SIG-M5 treated with dmso at 0.1 percent for 504 hours (cell line): Measurements from ENCODE around the gene POU6F1.
"Not testable (repeated sequence)": the region's sequence is repeated elsewhere in the genome, so short reads cannot be mapped to it uniquely, and the experiment has no call there.

Source experiments
- DNase-seq: peaks from one replicate; lab custom pipeline; 2025; ENCODE audit not compliant: unreplicated experiment; lab: John Stamatoyannopoulos, UW

Gene POU6F1

DNA sequence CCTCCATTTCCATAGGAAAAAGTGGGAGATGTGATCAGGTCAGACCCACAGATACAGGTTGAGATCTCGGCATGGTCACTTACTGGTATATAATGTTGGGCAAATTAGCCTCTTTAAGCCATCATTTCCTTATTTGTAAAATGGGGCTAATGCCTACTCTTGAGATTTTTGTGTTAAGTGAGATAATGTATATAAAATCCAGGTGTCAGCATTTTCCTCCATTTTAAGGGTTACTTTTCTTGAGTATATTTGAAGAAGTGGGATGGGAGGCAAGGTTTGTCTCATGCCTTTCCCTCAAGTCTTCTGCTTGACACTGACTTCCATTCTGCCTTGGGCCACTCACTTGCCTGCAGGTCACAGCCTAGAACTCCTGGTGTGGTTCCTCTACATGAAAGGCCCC lies 10.1 kb upstream of the POU6F1 start:
- no peak for DNase-seq

DNA sequence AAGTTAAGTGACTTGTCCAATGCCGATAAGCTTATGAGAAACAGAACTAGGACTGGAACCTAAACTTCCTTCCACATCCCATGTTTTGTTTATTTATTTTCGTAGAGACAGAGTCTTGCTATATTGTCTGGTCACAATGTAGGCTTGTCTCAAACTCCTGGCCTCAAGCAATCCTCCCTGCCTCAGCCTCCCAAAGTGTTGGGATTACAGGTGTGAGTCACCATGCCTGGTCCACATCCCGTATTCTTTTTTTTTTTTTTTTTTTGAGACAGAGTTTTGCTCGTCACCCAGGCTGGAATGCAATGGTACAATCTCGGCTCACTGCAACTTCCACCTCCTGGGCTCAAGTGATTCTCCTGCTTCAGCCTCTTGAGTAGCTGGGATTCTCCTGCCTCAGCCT lies 9.2 kb upstream of the POU6F1 start:
- DNase-seq: not testable (repeated sequence)

DNA sequence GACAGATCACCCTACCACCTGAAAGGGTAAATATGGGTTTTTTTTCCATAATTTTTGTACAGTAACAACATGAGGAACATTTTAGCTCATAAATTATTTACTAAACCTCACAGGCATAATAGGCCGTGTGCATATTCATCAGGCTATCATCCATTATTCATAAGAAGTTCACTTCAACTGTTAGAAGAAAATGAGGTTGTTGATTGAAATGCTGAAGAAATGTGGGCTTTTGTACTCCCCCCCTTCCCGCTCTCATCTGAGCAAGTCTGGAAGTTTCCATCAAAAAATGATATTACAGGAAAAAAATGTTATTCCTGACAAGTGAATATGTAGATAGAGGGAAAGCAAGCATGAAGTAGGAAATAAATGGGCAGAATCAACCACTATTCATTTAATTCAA lies 7.9 kb upstream of the POU6F1 start:
- DNase-seq: no peak

DNA sequence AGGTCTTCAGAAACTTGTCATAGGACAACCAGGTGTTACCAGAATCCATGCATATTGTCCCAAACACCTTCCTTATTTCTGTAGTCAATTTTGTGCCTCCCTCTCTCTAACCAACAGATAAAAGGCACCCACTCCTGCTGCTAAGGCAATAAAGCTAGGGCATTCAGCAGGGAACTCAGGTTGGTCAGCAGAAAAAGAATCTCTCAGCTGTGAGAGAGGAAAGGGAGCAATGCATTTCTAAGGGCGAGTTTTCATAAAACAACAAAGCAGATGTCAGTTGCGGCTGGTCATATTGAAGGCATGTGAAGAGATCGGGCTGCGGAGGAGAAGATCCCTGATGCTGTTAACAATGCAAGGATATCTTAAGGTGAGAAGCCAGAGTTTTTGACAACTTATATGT lies 7.4 kb upstream of the POU6F1 start:
- no peak for DNase-seq

DNA sequence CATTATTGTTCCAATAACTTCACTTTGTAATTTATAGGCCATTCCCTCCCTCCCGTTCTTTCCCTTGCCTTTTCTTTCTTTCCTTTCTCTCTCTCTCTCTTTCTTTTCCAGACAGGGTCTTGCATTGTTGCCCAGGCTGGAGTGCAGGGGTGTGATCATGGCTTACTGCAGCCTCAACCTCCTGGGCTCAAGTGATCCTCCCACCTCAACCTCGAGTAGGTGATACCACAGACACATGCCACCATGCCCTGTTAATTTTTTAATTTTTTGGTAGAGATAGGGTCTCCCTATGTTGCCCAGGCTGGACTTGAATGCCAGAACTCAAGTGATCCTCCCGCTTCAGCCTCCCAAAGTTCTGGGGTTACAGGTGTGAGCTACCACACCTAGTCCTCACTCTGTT lies 6.8 kb upstream of the POU6F1 start:
- no peak for DNase-seq

DNA sequence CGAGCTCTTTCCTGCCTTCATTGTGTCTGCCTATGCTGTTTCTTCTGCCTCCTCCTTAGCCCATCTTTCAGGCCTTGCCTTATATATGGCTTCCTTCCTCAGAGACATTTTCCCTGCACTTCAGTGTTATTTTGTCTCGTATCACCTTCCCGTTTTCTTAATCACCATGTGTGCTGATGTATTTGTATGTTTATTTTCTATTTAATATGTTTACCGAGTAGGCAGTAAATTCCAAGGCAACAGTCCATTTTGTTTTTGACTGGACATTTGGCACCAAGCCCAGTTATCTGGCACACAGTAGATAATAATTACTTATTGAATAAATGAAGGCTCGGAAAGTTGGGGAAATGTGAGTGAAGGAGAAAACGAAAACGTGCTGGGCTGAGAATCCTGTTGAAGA lies 4.6 kb upstream of the POU6F1 start:
- no peak for DNase-seq

DNA sequence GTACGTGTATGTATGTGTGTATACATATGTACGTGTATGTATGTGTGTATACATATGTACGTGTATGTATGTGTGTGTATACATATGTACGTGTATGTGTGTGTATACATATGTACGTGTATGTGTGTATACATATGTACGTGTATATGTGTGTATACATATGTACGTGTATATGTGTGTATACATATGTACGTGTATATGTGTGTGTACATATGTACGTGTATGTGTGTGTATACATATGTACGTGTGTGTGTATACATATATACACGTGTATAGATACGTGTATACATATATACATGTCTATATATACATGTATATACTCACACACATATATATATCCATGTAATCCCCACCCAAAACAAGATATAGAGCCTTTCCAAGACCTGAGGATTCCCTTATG lies 2.0 kb upstream of the POU6F1 start:
- not testable (repeated sequence) for DNase-seq

DNA sequence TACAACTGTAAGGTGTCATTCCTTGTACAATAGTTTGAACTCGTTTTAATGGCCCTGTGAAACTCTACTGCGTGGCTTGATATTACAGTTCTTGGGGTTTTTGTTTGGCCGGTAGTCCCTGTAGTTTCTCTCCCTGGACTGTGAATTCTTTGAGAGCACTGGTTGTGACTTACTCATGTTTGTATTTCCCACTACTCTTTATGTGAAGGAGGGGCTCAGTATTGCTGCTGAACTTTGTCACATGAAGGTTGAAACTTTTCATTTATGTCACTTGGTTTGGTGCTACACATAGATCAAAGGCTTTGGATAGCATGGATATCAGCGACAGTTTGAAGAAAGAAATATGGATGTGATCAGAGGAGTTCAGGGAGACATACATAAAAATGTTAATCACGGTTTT lies 1.5 kb upstream of the POU6F1 start:
- DNase-seq: no peak

DNA sequence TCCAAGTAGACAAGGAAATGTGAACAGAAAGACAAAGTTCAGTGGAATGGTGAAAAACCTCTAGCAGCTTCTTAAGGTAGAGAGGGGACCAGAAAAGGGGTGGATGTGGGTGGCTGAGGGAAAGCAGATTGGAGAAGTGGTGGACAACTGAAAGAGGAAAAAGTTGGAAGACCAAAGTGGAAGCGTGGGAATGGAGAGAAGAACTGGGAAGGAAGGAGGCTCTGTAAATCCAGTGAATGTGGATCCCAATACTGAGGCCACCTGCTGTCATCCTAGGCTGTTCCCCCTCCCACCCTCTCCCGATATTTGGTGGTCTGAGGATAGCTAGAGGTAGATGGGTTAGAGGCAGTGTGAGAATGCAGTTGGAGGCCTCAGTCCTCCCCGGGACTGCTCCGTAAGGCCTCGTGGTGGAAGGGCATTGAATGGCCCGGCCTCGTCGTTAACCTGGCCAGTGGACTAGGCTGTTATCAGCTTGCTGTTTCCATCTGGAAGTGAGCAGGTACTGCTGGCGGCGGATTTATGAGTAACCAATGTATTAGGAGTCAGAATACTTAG lies 822 bp upstream of the POU6F1 start:
- DNase-seq: no peak

DNA sequence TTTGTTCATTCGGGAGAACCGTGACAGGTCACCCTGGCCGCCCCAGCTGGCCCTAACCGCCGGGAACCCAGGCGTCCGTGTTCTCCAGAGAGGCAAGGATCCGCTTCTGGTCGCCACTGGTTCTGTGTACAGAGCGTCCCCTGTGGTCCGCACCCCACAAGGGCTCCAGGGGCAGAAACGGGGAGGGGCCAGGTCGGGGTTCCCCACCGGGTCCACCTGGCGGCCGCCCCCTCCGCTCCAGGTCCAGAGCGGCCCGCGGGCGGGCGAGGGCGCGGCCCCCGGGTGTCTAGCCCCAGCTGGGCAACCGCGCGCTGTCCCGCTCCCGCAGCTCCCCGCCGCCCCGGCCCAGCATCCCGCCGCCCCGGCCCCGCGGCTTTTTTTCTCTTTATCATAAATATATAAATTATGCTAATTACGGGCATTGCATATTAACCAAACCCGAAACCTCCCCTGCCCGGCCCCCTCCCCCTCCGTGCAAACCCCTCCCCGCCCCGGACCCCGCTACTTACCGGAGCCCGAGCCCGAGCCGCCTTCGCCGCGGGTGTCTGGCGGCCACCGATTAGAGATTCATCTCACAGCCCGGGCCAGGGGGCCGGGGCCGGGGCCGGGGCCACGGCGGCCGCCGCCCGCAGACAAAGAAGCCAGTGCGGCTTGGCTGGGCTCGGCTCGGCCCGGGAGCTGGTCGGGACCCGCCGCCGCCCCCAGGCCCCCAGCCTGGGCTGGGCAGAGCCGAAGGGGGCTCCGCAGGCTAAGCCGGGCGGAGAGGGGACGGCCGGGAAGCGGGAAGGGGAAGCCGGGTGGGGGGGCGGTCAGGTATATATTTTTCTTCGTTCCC lies 512 bp downstream of the POU6F1 start:
- DNase-seq: no peak

DNA sequence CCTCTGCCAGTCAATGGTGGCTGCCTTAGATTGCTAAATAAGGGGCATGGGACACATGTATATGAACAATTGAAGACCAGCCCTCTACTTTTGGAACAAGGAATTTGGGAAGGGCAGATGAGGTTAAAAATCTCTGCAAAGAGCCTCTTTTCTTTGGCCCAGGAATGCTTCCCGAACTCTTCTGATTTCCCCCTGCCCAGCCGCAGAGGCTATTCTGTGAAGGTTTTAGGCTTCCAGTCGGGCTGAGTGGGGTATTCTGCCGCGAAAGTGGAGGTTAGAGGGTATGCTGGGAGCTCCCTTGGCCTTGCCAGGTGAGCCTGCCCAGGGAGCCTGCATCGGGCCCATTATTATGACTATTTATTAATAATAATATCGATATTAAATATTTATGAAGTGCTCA lies 1.2 kb downstream of the POU6F1 start:
- no peak for DNase-seq

DNA sequence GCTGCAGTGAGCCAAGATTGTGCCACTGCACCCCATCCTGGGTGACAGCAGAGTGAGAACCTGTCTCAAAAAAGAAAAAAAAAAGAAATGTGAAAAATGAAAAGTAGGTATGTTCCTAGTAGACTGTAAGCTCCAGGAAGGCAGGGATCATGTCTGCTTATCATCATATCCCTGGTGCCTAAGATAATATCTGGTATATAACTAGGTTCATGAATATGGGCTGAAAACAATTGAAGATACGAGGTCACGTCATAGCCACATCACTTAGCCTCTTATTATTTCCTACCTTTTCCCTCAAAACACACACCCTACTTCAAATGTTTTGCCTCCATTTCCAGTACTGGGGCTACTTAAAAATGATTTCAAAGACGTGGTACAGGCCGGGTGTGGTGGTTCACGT lies 3.0 kb downstream of the POU6F1 start:
- DNase-seq: no peak

DNA sequence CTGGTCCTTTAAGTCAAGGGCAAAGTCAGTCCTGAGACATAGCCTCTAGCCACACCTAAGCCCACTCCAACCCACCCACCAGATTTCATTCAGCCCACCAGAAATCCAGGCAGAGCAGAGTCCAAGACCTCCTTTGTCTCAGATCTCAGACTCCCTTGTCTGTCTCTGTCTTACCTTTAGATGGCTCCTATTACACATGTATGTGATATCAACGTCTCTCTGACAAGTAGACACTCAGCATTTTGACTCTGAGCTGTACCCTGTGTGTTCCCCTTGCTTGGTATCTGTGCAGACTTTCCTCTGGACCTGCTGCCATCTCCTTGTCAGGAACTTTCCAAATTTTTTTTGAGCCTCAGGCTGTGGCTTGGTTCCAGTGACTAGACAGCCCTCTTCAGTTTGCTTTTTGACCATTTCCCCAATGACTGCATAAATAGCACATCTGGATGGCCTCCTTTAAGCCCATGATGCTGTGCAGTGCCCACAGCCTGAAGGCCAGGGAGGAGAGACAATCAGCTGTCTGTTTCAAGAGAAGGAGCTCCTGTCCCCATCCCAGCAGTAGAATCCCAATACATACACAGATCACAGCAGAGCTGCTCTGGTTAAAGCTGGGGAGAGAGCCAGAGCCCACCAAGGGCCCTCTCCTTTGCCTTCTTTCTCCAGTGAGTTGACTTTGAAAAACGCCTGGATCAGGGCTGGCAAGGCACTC lies 7.0 kb downstream of the POU6F1 start:
- DNase-seq: no peak

DNA sequence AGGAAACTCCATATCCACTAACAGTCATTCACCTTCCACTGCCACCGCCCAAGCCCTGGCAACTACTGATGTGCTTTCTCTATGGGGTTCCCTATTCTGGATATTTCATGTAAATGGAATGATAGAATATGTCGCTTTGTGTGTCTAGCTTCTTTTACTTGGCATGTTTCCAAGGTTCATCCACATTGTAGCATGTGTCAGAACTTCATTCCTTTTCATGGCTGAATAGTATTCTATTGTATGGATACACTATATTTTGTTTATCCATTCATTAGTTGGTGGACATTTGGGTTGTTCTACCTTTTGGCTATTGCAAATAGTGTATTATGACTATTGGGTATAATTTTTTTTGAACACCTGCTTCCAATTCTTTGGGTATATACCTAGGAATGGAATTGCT lies 8.6 kb downstream of the POU6F1 start:
- DNase-seq: no peak

DNA sequence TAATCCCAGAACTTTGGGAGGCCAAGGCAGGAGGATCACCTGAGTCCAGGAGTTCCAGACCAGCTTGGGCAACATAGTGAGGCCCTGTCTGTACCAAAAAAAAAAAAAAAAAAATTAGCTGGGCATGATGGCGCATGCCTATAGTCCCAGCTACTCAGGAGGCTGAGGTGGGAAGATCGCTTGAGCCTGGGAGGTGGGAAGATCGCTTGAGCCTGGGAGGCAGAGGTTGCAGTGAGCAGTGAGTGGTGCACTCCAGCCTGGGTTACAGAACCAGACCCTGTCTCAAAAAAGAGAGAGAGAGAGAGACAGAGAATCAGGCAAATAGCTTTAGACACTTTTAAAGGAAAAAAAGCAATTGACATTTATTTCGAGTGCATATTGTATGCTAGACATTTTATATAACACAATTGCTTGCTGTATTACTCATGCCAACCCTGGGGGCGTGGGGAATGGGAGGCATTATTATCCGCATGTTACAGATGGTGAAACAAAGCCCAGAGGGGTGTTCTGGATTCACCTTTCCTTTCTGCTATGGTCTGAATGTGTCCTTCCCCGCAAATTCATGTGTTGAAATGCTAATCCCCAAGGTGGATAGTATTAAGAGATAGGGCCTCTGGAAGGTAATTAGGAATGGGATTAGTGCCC lies 9.7 kb downstream of the POU6F1 start:
- DNase-seq: no peak

DNA sequence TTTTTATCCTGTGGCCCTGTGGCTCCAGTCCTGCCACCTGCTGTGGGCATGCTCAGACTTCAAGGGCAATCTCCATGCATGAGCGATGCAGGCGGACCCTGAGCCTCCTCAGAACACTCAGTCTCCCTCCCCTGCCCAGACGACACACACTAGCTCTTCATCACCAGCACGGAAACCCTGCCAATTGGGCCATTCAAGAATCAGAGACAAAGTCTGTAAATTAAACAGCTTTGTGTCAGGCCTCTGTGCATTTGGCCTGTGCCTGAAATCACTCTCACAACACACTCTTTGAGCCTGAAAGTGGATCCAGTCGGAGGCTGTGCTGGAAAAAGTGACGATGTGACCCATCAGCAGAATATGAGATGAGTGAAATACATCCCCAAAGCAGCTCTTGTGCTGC lies 12.5 kb downstream of the POU6F1 start:
- DNase-seq: no peak

DNA sequence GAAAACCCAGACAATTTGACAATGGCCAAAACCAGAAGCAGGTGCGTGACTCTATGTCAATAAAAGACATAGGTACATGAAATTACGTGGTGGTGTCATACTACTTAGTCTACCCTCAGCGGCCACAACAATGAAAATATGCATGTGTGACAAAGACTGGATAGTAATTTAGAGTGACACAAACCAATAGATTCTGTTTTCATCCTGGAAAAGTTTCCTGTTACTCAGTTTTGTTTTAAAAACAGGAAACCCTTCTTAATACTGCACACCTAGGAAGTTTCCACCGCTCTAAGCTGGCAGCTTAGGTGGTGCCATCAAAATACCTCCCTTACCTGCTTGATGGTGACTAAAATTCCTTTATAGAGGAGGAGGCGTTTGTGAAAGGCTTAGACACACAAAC lies 15.1 kb downstream of the POU6F1 start:
- DNase-seq: no peak

DNA sequence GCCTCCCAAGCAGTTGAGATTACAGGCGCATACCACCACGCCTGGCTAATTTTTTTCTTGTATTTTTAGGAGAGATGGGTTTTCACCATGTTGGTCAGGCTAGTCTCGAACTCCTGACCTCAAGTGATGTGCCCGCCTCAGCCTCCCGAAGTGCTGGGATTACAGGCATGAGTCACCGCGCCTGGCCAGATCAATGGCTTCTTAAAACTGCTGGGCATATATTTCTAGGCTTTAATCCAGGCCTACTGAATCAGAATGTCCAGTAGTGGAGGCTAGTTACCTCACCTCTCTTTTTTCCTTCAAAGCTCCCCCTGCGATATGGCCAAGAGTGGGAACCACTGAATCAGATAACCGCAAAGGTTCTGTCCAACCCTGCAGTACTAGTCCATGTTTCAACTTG lies 17.1 kb downstream of the POU6F1 start:
- DNase-seq: no peak

DNA sequence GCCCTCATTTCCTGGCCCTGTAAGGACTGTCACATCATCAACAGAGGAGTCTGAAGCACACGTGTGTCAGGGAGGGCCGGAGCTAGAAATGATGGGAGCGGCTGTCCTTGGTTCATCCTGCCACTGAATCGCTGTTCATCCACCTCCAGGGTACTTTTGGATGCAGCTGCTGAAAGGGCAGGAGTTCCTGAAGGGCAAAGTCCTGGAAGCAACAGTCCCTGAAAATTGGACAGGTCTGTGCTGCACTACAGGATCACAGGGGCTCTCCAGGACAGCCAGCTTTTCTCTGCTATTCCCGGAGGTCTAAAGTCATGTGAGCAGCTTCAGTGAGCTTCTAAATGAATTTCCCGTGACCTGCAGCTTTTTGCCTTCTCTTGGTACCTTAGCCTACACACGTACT lies 17.7 kb downstream of the POU6F1 start:
- no peak for DNase-seq

DNA sequence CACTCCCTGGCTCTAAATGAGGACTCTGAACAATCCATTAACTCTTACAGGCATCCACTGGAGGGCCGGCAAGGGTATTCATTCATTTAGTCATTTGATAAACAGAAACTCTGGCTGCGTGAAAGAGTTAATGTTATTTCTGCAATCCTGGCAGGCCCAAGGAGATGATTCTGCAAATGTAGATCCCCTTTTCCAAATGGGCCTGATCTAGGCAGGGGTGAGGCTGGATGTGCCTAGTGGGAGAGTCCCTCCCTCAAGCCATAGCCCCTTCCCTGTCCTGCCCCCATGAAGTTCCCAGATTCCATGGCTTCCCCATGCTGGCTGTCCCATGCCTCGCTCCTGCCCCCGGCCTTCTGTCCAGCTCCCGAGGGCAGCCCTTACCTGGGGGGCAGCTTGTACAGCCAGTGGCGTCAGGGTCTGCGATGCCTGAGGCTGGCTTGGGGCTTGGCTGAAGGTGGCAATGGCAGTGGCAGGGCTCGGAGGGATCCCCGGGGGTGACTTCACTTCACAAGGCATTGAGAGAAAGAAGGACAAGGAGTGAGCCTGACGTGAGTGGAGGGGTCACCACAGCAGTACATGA lies 18.4 kb downstream of the POU6F1 start:
- DNase-seq: no peak

DNA sequence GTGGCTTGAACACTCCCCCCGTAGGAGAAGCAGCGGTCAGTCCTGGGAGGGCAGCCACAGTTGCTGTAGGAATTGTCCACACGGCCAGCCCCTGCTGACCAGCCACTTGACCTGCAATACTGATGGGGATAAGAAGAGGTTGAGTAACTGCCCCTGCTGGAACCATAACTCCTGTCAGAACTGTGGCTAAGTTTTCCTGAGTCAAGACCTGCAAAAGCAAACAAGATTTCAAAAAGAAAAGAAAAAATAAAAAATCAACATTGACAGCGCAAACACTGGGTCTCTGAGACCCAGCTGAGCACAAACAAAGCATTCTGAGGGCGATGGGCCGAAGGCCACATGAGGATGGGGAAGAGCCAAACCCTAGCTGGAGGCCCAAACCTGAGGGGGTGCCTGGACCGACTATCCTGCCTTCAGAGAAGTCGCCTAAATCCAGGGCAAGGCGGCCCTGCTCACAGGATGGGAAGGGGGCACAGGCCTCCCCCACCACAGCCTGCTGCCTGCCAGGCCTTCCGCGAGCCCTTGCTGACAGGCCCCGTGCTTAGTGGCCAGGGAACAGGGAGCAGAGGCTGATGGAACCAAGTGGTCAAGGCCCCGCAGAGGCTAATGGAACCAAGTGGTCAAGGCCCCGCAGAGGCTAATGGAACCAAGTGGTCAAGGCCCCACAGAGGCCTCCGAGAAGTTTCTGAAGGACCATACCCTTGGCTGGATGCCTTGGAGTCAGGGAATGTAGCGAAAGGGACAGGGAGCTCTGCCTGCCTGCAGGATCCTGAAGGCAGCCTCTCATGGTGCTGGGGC lies 19.1 kb downstream of the POU6F1 start:
- no peak for DNase-seq
